Inflammatory macrophage treated with lipopolysaccharide for 4 hours (primary cell): ENCODE results near the gene BTBD9.
A peak's percentile ranks its signal among the peaks of the same experiment; 100 is the strongest.

Experiments
- DNase-seq: peaks from one replicate; pipeline ENCODE4 v3.0.0-alpha.2; 2020

Gene BTBD9

DNA sequence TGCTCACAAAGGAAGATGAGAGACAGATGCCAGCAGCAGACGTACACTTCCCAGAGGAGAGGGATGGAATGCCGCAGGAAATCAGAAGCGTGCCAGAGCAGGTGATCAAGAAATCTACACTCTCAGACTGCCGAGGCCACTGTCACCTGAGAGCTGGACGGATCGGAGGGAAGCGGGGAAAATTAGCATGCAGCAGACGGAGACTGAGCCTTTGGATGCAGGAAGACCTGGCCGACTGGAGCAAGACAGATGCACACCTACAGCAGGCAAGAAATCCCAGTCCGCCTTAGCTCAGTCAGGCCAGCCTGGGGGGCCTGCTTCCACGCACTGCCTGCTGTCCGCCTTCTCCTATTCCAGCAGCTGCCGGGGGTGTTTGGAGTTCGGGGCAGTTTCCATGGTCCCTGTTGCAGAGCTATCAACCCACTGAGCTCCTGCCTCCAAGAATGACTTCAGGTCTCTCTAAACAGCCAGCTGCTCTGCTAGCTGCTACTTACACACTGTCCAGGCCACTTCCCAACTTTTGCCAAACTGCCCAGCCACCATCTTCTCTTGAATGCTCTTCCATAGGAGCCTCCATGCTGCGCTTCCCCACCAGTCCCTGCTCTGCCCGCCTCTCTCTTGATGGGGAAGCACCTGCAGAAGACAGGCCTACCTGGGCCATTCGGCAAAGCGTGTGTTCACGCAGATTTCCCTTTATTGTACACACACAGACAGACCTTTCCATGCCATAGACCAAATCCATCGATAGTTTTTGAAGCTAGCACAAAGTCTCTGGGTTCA, 451.7 kb downstream of the BTBD9 start:
- DNase-seq, result no peak

DNA sequence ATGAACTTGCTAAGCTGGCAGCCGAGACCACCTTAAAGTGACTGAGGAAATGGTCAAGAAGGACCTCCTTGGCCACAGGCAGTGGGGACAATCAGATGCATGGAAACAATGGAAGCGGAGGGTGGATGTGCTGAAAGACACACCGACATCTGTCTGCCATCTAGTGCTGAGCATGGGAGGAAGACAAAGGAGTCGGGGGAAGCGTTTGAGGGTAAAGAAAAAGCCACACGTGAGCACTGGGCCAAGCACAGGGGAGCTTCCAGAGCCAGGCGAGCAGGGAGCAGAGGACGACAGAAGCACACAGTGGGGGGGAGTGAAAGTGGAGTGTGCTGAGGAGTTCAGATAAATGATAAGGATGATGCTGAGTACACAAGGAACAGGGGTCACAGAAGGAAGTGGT, 452.4 kb downstream of the BTBD9 start:
- no peak for DNase-seq

DNA sequence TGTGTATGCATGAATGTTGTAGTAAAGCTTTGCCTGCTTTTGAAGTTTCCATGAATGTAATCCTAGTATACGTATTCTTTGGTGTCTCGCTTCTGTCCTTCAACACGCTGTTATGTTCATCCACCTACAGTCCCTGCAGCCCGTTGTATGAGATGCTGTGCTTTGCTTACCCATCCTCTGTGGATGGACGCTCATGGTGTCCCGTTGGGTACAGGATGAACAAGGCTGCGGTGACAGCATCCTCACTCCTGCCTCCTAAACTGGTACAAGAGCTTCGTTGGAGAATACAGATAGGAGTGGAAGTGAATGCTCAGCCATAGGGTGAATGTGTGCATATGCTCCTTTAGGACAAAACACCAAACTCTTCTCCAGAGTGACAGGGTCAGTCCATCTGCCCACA, 454.0 kb downstream of the BTBD9 start:
- no peak for DNase-seq

DNA sequence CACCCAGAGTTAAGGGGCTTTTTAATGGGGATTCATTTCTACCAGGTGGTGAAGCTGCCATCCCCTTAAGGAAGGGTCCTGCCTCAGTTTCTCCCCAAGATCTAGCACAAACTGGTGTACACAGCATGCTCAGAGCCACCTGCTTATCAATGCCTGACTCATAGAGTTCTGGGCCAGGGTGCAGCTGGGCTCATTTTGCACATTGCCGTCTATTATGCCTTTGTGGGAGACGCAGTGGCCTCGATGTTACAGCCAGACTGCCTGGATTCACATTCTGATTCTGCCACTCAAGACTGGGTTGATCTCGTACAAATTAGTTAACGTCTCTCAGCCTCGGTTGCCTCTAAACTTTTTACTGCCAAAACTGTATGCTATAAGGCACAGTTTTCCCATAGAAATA, 454.5 kb downstream of the BTBD9 start:
- no peak for DNase-seq

DNA sequence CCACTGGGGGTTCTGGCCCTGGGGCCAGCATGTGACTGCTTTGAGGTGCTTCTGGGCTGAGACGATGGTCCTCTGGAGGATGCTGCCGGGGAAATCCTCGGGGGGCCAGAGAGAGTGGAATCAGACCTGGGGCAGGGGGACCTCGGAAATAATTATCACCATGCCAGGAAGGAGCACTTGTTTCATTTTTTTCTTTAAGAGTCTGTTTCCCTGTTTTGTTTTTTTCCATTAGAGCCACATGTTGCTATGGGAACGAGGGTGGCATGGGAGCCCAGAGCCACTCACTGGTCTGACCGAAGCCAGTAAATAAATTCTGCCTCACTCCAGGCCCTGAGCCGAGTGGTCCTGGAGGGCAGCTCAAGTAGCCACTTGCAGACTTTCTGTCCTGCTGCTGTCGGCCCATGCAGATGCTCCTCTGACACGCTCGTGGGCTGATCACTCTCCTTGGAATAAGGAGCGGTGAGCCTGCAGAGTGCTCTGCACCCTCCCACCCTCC, 455.1 kb downstream of the BTBD9 start:
- no peak for DNase-seq

DNA sequence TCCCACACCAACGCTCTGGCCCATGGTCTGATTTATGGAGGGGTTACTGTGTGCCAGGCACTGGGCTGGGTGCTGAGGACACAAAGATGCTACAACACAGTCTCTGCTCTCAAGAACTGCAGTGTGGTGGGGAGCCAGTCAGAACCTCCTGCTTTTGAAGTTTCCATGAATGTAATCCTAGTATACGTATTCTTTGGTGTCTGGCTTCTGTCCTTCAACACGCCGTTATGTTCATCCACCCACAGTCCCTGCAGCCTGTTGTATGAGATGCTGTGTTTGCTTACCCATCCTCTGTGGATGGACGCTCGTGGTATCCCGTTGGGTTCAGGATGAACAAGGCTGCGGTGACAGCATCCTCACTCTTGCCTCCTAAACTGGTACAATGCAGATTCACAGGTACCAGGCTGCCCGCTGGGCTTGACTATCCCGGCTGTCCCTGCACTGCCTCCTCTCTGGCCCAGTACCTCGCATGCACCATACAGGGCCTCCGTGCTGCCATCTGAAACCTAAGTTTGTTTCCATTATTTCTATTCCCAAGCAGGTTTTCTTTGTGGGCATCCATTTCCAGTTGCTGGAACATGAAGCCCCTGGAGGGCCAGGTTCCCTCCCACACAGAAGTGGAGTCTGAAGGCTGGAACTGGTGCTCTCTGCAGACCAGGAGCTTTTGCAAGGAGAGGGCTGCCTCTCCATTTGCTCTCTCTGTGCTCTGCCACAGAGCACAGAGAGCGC, 455.7 kb downstream of the BTBD9 start:
- DNase-seq, result no peak

DNA sequence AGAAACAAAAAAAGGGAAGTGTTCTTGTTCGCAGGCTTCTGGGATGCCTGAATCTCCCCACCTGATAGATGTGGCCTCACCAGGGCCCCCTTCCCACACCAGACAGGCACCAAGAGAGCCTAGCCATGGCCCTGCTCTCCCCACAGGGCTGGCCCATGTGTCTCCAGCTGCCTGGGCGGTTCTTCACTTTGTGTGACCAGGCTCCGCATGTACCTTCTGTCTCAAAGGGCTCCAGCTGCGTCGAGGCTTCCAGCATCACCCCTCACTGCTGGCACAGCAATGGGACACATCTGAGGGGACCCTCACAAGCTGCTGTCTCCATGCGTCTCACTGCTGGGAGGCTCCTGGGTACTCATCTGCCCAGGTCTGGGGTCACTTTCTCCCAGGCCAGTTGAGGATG, 457.3 kb downstream of the BTBD9 start:
- no peak for DNase-seq

DNA sequence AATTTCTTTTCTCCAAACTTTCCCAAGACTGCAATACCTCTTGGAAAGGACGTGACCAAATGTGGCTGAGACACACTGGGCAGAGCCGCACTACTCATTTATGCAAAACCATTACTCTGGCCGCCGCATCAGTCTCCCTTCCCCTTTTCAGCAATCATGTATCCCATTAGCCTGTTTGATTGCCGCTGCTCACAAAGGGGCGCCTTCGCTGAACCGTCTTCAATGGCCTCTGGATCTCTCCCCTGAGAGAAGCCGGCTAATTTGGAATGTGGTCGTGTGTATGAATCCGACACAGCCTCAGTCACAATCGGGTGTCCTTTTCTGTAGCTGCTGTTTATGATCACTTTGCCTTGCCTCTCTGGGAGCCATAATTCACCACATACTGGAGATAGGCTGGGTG, 459.1 kb downstream of the BTBD9 start:
- peak; percentile 2 for DNase-seq

DNA sequence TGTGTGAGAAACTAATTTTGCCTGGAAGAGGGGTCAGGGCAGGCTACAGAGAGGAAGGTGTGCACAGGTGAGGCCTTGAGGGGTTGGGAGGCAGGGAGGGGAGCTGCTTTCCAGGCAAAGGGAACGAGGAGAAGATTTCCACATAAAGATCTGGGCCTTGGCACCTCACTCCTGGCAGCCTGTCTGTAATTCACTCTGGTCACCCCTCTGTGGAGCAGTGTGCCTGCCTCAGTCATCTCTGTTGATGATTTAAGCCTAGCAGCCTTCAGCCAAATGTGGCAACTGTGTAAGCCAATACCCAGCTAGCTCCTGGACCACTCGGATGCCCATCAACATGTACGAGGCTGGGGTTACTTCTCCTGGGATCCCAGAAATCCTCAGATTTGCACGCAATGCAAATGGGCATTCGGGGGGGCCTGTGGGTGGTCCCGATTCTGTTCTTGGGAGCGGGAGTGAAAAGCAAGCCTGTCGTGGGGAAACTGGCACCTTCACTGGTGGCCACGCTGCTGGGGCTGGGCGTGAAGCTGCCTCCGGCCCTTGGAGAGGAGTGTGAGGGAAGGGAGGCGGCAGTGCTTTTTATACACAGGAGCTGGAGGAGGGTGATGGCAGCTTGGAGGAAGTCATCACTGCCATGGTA, 459.8 kb downstream of the BTBD9 start:
- DNase-seq, result no peak

DNA sequence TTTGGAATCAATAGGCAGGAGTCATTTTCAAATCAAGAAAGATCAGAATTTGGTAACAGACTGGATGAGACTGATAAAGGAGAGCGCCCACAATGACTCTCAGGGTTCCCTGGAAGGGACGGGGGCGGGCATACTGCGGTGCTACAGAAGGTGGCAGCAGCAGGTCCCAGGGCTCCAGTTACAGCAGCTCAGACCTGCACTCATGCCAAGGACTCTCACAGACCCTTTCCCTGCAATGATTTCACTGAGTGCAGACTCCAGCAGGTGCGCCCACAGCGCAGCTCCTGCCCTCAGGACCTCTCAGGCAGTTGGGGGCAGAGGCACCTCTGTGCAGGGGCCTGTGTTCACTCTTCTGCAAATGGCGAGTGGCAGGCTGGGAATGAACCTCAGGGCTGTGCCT, 460.4 kb downstream of the BTBD9 start:
- no peak for DNase-seq

DNA sequence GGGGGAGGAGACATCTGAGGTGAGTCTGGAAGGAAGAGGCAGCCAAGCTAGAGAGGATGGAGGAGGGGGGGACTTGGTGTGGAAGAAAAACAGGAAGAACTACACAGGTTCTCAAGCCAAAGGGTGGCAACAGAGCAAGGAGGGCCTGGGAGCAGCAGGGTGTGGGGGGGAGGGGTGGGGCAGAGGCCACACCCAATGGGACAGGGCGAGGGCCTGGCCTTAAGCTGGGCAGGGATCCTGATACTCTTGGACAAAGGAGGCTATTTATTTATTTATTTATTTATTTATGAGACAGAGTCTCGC, 461.2 kb downstream of the BTBD9 start:
- no peak for DNase-seq

DNA sequence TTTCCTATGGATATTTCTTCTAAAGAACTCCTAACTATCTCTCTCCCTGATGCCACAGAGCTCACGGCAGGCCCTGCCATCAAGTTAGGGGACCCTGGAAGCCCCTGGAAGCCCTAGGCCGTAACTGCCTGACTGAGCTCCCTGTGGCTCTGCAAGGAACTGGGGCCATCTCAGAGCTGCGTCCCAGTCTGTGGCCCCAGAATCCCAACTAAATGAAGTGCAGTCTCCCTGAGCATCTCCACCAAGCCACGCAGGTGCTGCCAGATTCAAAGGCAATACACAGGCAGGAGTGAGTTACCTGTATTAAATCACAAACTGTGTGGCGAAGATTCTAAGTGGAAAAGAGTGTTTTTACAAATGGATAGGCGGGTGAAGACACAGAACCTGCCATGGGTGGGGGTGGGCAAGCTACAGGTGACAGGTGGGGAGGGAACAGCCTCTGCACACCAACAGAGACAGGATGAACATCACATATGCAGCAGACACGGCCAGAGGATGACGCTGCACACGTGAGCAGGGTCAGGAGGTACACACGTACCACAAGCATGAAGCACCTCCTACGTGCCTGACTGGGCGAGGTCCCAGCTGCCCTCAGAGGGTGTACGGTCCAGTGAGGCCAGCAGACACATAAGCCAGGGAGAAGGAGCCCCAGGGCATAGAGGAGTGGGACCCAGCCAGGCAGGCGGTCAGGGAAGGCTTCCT, 461.7 kb downstream of the BTBD9 start:
- no peak for DNase-seq

DNA sequence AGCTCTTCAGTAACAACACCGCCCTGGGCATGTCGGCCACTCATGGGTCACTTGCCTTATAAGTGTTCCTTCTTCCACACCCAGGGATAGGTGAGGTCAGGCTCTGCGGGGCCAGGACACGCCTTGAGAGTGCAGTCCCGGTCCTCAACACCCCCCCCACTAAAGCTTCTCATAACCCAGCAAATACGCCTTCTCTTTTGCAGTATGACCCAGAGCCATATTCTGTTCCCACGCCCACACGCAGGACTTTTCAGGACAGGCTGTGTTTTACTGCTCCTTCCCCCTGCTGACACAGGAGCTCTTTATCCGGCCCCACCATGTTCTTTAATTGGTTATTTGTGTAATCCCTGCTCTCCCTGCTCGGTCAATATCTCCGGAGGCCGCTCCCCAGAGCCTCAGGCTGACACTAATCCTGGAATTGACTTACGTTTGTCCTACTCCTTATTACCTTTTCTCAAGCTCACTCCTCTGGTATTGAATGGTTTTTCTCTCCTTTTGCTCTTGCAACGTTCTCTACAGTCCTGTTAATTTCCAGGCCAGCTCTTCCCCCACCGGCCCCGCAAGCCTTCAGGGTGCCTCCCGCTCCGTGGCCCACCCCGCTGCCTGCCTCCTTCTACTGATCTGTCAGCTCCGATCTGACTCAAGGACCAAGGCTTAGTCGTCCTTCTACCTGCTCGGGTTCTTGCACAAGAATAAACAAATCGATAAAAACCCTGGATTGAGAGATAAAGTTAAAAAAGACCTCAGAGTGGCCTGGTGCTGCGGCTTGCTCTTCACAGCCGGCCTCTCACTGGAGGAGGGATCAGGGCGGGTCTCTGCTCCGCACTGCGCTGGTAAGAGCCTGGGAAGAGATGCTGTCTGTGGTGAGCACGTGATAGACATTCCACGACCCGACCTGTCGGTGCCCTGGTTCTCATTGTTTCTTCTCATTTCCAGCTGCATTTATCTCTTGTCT, 462.7 kb downstream of the BTBD9 start:
- no peak for DNase-seq

DNA sequence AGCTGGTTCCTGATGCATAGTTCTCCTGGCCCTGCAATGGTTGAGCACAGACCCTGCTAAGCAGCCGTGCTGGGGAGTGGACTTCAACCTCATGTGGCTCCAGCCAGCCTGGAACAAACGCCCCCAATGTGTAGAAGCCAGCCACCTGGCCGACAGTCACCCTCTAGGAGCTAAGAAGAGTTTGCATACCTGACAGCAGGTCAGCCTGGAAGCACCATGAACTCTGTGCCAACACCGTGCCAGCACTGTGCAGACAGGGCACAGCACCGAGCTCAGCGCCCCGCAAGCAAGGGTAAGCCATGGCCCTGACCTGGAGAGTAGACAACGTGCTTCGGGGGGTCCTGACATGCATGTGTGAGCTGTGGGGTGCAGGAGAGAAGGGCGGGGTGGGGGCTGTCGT, 463.9 kb downstream of the BTBD9 start:
- DNase-seq, result no peak

DNA sequence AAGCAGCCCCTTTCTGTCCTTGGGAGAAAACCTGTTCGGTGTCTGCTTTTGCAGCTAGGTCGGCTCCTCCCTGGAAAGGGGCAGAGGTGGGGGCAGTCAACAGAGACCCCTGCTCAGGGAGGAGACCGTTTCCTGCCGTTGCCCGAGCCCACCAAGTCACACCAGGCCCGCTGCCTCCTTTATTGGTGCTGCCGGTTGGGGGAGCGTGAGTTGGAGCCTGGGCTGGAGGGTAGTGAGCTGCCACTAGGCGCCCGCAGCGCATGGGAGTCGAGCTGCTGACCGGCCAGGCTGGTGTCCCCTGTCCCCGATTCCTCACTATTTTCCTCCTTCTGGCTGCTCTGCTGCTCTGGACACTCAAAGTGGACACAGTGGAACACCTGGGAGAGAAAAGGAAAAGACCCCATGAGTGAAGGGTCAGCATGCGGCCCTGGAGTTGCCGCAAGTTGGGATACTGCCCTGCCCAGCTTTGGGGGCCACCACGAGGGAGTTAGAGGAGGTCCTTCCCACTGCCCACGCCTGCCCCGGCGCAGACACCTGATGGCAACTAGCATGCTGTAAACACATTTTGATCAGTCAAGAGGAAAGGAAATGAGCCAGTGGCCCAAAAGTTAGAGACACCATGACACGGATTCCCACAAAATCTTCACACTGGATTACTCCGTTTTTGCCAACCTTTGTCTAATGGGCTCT, 464.8 kb downstream of the BTBD9 start:
- no peak for DNase-seq

DNA sequence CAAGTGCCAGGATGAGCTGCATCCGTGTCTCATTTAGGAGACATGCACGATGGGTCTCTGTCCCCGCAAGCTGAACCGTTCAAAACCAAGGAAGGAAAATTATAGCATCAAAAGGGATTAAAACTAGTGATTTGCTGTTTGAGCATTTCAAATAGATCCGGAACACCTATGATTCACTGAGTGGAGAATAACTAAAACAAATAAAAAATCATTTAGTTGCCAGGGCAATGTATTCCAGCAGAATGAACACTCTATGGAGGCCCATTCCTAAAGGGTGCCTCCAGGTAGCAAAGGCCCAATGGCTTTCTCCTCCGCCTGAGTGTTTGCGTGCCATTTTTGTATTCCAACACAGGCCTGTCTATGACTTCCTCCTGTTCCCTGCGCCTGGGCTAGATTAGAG, 465.4 kb downstream of the BTBD9 start:
- no peak for DNase-seq

DNA sequence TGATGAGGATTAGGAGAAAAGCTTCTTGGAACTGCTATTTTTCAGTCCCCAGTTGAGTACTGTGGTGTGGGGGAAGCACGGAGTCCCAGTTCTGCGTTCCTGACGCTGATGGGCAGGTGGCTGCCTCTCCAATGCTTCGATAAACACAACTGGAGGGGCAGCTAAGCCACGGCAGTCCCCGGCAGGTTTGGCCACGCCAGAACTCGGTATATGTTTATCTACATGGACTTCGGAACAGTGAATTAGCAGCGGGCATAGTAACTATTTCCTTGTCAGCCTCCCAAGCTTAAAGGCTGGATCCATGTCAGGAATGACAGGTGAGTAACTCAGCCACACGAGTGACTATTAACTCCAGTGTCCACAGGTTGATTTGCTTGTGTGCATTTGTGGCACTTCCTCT, 465.8 kb downstream of the BTBD9 start:
- DNase-seq, result no peak

DNA sequence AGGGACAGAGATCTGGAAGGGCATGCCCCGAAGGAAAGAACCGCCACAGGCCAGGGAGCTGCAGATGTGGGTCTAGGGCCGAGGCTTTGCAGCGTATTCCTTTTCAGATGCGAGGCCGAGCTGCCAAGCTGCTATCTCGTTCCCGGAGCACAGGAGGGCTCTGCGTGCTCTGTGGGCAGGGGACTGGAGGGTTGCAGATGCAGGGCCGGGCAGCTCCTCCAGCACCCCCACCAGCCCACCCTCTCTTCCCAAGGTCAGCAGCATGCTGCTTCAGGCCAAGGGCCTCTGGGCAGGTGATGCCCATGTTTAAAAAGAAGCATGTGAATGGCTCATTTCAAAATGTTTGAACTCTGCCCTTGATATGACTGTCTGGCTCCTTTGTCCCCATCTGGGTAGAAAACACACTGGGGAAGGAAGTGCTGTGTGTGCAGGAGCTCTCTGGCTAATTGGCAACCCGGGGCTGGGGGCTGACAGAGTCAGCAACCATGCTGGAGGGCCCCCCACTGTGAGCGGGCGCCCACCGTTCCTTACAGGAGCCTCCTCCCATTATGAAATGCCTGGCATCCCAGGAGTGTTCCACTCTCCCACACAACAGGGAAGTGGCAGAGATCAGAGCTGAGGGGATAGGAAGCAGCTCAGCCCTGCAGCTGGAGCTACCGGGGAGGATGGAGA, 466.9 kb downstream of the BTBD9 start:
- no peak for DNase-seq

DNA sequence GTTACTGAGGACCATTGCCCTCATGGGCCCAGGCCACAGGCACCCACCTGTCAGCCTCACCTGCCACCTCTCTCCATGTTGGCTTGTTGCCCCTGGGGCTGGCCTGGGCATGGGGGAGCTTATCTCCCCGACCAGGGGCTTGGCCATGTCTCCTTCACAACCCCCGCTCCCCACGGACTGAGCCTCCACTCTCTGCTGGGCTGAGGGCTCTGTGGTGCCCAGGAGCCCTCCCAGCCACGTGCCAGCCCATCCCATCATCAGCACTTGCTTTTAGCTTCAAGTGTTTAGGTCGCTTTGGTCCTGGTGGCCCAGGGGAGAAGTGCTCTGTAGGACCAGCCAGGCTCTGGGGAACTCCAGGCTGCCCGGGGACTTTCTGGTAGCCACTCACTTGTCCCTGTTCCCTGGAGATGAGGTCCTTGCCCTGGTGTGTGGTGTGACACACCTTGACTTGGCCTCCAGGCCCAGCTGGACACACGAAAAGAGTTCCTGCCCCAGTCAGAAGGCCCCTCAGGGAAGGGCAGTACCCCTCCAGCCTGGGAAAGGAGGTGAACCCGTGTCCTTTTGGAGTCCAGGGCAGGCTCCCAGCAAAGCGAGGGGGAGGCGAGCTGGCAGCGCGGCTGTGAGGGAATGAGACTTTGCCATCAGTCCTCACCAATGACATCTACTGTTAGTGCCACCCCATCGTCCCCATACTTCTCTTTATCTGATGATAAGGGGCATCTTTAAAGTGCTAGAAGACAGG, 467.6 kb downstream of the BTBD9 start:
- DNase-seq, result no peak

DNA sequence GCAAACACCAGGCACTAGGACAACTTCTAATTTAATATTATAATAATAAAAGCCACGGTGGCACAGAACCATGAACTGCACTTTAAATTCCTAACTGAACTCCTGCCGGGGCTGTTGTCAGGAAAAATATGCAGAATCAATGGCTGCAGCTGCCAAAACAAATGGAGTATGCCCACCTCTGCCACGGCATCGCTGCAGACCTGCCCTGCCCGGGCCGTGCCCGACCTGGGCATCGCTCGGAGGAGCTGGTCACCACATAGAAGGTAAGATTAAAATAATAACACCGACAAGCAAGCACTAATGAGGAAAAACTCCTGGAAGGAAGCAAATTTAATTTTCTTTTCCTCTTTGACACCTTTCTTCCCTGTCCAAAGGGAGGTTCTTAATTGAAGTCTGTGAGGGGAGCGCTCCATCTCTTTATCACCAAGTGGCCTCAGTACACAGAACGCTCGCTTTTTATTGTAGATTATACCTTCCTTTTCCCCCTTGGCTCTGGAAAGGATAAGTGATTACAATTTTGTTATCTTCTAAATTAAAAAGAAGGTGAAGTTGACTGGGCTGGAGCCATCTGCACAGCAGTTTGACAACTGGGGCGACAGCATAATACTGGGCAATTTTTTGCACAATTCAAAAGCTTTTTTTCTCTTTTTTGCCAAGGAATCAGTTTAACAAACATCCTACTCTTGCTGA, 468.9 kb downstream of the BTBD9 start:
- no peak for DNase-seq
